MM.1S (cell line): ENCODE data around the gene TNIK.

Experiments used
- DNase-seq: peaks from one replicate; pipeline ENCODE4 v3.0.0-alpha.2; 2015
- H2AFZ ChIP-seq: fragments of 300-600 bp; sonication (generic); 2 replicates; pipeline ENCODE4 v1.6.0; 2016; ENCODE audit warnings: antibody characterized with exemption, low read length
- H3F3A ChIP-seq: fragments of 300-600 bp; sonication (generic); 2 replicates; pipeline ENCODE4 v1.6.1; 2016; ENCODE audit warnings: mild to moderate bottlenecking, antibody characterized with exemption, low read length, moderate library complexity, mixed read lengths; ENCODE audit not compliant: insufficient read depth
- H3K27ac ChIP-seq: fragments of 300-600 bp; sonication (generic); 2 replicates; pipeline ENCODE4 v1.5.1; 2016; ENCODE audit warnings: mild to moderate bottlenecking, low read length
- H3K27me3 ChIP-seq: fragments of 300-600 bp; sonication (generic); replicated peaks from 2 replicates; pipeline ENCODE4 v1.6.0; 2016; ENCODE audit warnings: low read length; ENCODE audit not compliant: insufficient read depth
- H3K36me3 ChIP-seq: fragments of 300-600 bp; sonication (generic); replicated peaks from 2 replicates; pipeline ENCODE4 v1.6.1; 2016; ENCODE audit warnings: mild to moderate bottlenecking, low read length, mixed read lengths; ENCODE audit not compliant: insufficient read depth
- H3K4me1 ChIP-seq: fragments of 300-600 bp; sonication (generic); 2 replicates; pipeline ENCODE4 v1.6.1; 2016; ENCODE audit warnings: low read length, mixed read lengths
- H3K4me2 ChIP-seq: fragments of 300-600 bp; sonication (generic); 2 replicates; pipeline ENCODE4 v1.6.0; 2016; ENCODE audit warnings: low read depth, low read length
- H3K4me3 ChIP-seq: fragments of 300-600 bp; sonication (generic); 2 replicates; pipeline ENCODE4 v1.5.1; 2016; ENCODE audit warnings: low read length, mixed read lengths
- H3K79me2 ChIP-seq: fragments of 300-600 bp; sonication (generic); 2 replicates; pipeline ENCODE4 v1.6.1; 2016; ENCODE audit warnings: mixed run types, low read length, mixed read lengths
- H3K9ac ChIP-seq: fragments of 300-600 bp; sonication (generic); 2 replicates; pipeline ENCODE4 v1.6.1; 2016; ENCODE audit warnings: low read length, mixed read lengths
- H3K9me2 ChIP-seq: fragments of 300-600 bp; sonication (generic); replicated peaks from 2 replicates; pipeline ENCODE4 v1.6.1; 2016; ENCODE audit warnings: mild to moderate bottlenecking, low read length, mixed read lengths; ENCODE audit not compliant: insufficient read depth
- H3K9me3 ChIP-seq: fragments of 300-600 bp; sonication (generic); replicated peaks from 2 replicates; pipeline ENCODE4 v1.6.1; 2016; ENCODE audit warnings: mild to moderate bottlenecking, low read length, mixed read lengths; ENCODE audit not compliant: insufficient read depth
- H4K20me1 ChIP-seq: fragments of 300-600 bp; sonication (generic); 2 replicates; pipeline ENCODE4 v1.6.1; 2016; ENCODE audit warnings: mild to moderate bottlenecking, low read length, moderate library complexity, mixed read lengths; ENCODE audit not compliant: insufficient read depth
- CTCF ChIP-seq: fragments of 300-600 bp; sonication (generic); IDR thresholded peaks from 2 replicates; pipeline ENCODE4 v1.5.1; 2016; ENCODE audit warnings: antibody characterized with exemption, low read length, mixed read lengths
- EZH2 ChIP-seq: fragments of 300-600 bp; sonication (generic); optimal IDR thresholded peaks from 2 replicates; pipeline ENCODE3; 2017; ENCODE audit warnings: low read depth, mild to moderate bottlenecking, antibody characterized with exemption, low read length, mixed read lengths
- EZH2phosphoT487 ChIP-seq: fragments of 300-600 bp; sonication (generic); IDR thresholded peaks from 2 replicates; pipeline ENCODE4 v1.6.1; 2018; ENCODE audit warnings: antibody characterized with exemption, low read length

Gene TNIK

GRCh38 chr3:171165983-171166382, 294.2 kb downstream of the TNIK start:
- H3K9me2 ChIP-seq: no peaks in the 10 kb centered on the region
- TF ChIP-seq EZH2 (no peak), EZH2phosphoT487 (no peak), CTCF (no peak)
- no peaks in the 10 kb centered on the region for H3F3A ChIP-seq
- H3K79me2 ChIP-seq: no peaks in the 10 kb centered on the region
- no peaks in the 10 kb centered on the region for H3K27me3 ChIP-seq
- H3K4me1 ChIP-seq: 0 out of 2 replicates have a peak, but pooled peaks cover 5% of the 10 kb centered on the region
- no peak overlapping the region for H3K27ac ChIP-seq
- no peak overlapping the region for H3K4me2 ChIP-seq
- H3K36me3 ChIP-seq: no peaks in the 10 kb centered on the region
- no peak for DNase-seq
- H3K4me3 ChIP-seq: no peak overlapping the region
- H2AFZ ChIP-seq: no peak overlapping the region
- H4K20me1 ChIP-seq: no peaks in the 10 kb centered on the region
- no peaks in the 10 kb centered on the region for H3K9me3 ChIP-seq
- H3K9ac ChIP-seq: no peak overlapping the region

DNA sequence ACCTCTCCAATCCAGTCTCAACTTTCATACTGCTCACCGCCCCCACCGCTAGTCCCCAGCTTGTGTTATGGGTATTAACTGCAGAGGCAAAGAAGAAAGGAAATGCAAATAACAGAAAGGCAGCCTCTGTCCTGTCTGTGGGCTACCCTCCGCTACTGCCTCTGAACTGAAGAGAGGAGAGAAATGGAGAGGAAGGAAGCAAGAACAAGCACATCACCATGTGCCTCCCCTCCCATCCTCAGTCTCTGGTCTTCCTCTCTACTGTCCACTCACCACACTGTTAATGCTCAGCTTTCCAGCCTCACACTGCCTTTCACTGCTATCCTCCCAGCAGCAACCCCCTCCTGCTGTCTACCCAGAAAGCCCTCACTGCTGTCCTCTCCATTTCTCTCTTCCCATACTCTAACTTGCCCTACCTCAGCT, 294.7 kb downstream of the TNIK start:
- no peak overlapping the region for H3K4me2 ChIP-seq
- H3F3A ChIP-seq: no peaks in the 10 kb centered on the region
- H3K9me2 ChIP-seq: no peaks in the 10 kb centered on the region
- H3K27me3 ChIP-seq: no peaks in the 10 kb centered on the region
- no peak for TF ChIP-seq EZH2
- no peak for TF ChIP-seq EZH2phosphoT487
- TF ChIP-seq CTCF: no peak
- H3K4me3 ChIP-seq: no peak overlapping the region
- H3K9me3 ChIP-seq: no peaks in the 10 kb centered on the region
- no peaks in the 10 kb centered on the region for H4K20me1 ChIP-seq
- no peak overlapping the region for H3K27ac ChIP-seq
- no peaks in the 10 kb centered on the region for H3K36me3 ChIP-seq
- H3K9ac ChIP-seq: no peak overlapping the region
- H3K79me2 ChIP-seq: no peaks in the 10 kb centered on the region
- no peak overlapping the region for H2AFZ ChIP-seq
- no peak for DNase-seq
- 0 out of 2 replicates have a peak, but pooled peaks cover 5% of the 10 kb centered on the region for H3K4me1 ChIP-seq

DNA sequence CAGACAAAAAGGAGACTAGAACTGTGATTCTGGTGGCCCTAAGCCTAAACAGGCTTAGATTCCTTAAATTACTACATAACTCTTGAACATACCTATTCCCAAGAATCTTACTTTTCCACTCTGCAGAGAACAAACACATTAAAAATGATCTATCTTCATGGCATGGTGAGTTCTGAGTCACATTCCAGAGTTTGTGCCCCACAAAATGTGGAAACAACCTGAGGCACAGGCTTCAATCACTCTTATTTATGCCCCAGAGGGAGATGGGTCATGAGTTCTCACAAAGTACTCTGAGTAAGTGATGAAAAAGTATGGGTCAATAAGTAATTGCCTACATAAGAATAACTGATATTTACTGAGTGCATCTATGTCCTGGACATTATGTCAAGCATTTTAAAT, 296.1 kb downstream of the TNIK start:
- no peak overlapping the region for H3K9ac ChIP-seq
- H3K4me3 ChIP-seq: no peak overlapping the region
- no peaks in the 10 kb centered on the region for H3K36me3 ChIP-seq
- H4K20me1 ChIP-seq: no peaks in the 10 kb centered on the region
- TF ChIP-seq EZH2 (no peak), CTCF (no peak), EZH2phosphoT487 (no peak)
- no peaks in the 10 kb centered on the region for H3K79me2 ChIP-seq
- no peak for DNase-seq
- H3K9me2 ChIP-seq: no peaks in the 10 kb centered on the region
- no peak overlapping the region for H2AFZ ChIP-seq
- H3K9me3 ChIP-seq: no peaks in the 10 kb centered on the region
- 0 out of 2 replicates have a peak, but pooled peaks cover 5% of the 10 kb centered on the region for H3K4me1 ChIP-seq
- H3K27me3 ChIP-seq: no peaks in the 10 kb centered on the region
- no peak overlapping the region for H3K4me2 ChIP-seq
- no peaks in the 10 kb centered on the region for H3F3A ChIP-seq
- H3K27ac ChIP-seq: no peak overlapping the region
